Fibroblast of pulmonary artery (primary cell): ENCODE measurements around the gene C1orf52.
A peak's percentile ranks its signal among the peaks of the same experiment; 100 is the strongest.

ENCODE experiments used
- DNase-seq: peaks from one replicate; pipeline ENCODE4 v3.0.0-alpha.2; 2010; ENCODE audit warnings: low read depth
- H3K4me3 ChIP-seq: replicated peaks from 2 replicates; pipeline ENCODE4 v1.5.1; 2011; ENCODE audit warnings: low read depth, mild to moderate bottlenecking, control low read depth, low read length, moderate library complexity
- TF ChIP-seq, protein P1 (sequence below): IDR thresholded peaks from 2 replicates; pipeline ENCODE4 v1.5.1; 2011; ENCODE audit warnings: mild to moderate bottlenecking, control low read depth, low read length, inconsistent platforms; ENCODE audit errors: missing control alignments

The C1orf52 gene

DNA sequence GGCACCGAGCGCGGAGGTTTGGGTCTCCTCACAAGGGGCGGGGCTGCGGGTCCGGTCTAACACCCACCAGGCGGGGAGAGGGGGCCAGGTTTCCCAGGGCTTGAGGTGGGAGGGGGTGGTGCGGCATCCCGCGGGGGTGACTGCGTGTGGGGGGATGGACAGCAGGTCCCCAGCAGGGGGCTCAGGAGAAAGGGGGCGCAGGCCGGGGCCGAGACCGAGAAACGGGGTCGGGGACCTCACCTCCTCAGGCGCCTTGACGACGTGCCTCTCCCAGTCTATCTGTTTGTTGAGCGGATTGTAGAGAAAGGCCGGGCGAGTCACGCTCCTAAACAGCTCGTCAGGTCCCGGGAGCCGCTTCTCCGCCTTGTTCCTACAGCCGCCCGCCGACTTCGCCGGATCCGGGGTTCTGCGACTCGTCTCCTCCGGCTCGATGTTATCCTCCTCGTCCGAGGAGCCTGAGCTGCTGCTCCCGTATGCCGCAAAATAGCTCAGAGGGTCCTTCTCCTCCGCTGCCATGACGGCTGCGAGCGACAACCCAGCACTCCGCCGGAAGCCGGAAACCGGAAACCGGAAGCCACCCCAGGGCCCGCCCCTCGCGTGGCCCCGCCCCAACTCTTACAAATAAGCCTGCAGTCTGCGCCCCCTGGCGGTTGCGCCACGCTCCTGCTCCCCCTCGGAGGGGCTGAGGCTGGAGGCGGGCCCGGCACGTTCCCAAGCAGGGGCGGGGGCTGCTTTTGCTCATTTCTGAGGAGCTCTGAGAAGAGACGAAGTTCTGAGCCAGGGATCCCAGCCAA is at the start of gene C1orf52:
Gene C1orf52, minus strand, starts transcription at position 545 of the 794 bp plus-strand sequence. Its CDS starts 29 bp downstream, at position 516.
- TF ChIP-seq, protein P1, sequence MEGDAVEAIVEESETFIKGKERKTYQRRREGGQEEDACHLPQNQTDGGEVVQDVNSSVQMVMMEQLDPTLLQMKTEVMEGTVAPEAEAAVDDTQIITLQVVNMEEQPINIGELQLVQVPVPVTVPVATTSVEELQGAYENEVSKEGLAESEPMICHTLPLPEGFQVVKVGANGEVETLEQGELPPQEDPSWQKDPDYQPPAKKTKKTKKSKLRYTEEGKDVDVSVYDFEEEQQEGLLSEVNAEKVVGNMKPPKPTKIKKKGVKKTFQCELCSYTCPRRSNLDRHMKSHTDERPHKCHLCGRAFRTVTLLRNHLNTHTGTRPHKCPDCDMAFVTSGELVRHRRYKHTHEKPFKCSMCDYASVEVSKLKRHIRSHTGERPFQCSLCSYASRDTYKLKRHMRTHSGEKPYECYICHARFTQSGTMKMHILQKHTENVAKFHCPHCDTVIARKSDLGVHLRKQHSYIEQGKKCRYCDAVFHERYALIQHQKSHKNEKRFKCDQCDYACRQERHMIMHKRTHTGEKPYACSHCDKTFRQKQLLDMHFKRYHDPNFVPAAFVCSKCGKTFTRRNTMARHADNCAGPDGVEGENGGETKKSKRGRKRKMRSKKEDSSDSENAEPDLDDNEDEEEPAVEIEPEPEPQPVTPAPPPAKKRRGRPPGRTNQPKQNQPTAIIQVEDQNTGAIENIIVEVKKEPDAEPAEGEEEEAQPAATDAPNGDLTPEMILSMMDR = peak; percentile 78
- peak within 1 kb of the TSS; percentile 82 for H3K4me3 ChIP-seq
- DNase-seq = peak; percentile 93

DNA sequence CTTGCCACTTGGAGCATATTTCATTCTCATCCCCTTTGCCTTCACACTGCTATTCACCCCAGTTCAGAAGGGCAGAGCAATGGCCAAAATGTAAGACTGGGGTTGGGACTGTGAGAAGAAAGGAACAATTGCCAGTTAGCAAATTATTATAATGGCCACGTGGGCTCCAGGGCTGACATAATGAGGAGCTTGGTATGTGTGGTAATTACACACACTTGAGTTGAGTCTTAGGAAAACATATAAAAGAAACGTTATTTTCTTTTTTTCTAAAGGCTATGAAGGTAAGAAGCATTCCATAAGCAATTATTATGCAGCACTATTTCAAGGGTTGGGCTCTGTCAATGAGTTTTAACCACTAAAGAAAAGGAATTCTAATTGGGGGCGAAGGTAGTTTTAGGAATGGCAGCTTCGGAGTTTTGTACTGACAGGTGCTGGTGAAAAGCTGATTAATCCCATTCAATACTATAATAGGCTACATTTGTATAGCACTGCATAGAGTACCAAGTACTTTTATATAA is 49.4 kb upstream of the C1orf52 start:
- TF ChIP-seq, protein P1 = no peak
- no peak for DNase-seq
- no peak overlapping the region for H3K4me3 ChIP-seq

DNA sequence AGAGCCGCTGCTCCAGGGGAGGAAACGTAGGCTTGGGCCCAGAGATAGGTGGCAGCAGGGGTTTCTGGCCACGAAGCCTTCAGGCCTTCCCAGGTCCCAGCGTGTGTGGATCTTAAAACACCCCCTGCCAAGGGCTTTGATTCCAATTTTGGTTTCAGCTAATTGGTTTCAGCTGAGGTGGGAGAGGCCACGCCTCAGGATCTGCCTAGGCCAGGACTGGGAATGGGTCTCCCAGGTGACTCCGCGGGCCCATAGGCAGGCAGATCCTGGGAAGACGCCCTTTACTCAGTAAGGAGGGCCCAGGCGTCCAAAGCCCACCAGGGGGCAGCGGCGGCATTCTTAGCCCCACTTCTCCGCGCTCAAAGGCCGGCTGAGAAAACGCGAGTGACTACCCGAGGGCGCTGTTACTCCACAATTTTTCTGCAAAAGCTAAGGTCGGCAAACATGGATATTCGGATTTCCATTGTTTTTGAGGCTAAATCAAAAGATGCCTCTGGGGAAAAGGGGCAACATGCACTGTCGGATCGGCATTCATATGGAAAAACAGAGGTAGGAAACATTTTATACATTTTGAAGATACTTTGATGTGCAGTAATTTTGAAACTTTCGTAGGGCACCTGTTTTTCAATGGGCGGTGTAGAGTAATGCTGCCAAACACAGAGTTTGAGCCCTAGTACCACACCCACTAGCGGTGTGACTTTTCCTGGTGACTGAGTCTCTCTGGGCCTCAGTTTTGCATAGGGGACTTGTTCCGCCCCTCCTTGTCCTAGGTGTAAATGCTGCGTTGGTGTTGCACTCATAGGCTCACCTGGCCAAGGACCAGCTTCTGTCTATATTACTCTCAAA is 48.7 kb upstream of the C1orf52 start:
- TF ChIP-seq, protein P1 = peak; percentile 97
- DNase-seq = peak; percentile 92
- H3K4me3 ChIP-seq = no peak overlapping the region

DNA sequence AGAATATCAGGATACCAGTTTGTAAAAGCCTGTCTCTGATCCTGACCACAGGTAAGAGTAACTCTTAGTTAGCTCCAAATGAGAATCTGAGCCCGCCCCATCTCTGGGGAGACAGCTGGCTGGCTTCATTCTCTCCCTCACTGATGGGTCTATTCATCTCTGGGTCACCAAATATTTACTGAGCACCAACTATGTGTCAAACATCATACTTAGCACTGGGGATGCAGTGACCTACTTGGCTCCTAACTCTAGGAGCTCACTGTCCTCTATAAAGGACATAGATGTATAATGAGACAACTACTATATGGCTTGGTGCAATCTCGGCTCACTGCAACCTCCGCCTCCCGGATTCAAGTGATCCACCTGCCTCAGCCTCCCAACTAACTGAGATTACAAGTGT is 46.8 kb upstream of the C1orf52 start:
- TF ChIP-seq, protein P1 = no peak
- H3K4me3 ChIP-seq = no peak overlapping the region
- DNase-seq = no peak

DNA sequence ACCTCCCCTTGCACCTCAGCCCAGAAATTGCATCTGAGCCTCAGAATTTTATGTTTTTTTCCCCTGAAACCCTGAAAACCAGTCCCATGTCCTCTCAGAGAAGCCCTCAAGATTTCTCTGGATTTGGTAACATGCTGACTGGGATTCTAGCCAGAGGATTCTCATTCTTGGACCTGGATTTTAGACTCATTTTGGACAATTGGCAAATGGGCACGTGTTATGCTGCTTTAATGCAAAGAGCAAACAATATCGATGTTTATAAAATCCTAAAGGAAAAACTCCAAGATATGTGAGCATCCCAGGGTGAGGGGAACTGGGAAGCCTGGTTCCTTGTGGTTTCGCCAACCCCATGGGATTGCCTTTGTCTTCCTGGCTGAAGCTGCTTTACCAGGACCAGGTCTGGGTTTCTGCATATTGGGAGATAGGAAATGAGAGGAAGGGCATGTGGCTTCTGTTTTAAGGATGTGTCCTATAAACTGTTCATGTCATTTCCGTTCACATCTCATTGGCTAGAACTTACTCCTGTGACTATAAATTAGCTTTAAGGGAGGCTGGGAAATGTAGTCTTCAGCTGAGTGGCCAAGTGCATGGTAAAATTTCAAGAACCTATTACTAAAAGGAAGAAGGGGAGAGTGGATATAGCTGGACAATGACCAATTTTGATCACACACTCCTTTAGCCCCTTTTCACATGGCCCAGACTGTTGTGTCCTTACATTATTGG is 44.1 kb upstream of the C1orf52 start:
- no peak for DNase-seq
- no peak overlapping the region for H3K4me3 ChIP-seq
- TF ChIP-seq, protein P1 = no peak

DNA sequence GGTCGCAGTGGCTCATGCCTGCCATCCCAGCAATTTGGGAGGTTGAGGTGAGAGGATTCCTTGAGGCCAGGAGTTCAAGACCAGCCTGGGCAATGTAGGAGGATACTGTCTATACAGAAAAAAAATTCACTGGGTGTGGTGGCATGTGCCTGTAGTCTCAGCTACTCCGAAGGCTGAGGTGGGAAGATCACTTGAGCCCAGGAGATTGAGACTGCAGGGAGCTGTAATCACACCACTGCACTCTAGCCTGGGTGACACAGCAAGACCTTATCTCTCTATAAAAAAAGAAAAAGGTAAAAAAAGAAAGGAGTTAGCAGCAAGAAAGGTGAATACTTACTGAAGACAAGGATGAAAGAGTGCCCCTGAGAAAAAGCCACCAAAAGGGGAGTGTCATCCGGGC is 40.7 kb upstream of the C1orf52 start:
- TF ChIP-seq, protein P1 = no peak
- H3K4me3 ChIP-seq = no peak overlapping the region
- DNase-seq = no peak
